Raji (cell line): ENCODE results near the gene NAALADL2.

Source experiments
- POLR2A ChIP-seq: IDR thresholded peaks from 2 replicates; pipeline ENCODE4 v1.6.1; 2011; ENCODE audit warnings: low read depth, low read length, control low read depth; ENCODE audit not compliant: insufficient read depth

The NAALADL2 gene

DNA sequence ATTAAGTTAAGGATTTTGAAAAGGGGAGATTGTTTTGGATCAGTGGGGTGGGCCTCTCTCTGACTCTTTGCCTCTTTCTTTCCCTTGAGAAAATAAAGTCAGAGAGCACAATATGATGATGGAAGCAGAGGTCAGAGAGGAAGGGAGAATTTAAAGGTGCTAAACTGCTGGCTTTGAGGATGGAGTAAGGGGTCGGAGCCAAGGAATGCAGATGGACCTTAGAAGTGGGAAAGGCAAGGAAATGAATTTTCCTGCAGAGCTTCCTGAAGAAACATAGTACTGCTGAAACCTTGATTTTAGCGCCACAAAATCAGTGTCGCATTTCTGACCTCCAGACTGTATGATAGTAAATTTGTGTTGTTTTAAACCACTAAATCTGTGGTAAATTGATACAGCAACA, 317.4 kb downstream of the NAALADL2 start:
- no peak for TF ChIP-seq POLR2A

DNA sequence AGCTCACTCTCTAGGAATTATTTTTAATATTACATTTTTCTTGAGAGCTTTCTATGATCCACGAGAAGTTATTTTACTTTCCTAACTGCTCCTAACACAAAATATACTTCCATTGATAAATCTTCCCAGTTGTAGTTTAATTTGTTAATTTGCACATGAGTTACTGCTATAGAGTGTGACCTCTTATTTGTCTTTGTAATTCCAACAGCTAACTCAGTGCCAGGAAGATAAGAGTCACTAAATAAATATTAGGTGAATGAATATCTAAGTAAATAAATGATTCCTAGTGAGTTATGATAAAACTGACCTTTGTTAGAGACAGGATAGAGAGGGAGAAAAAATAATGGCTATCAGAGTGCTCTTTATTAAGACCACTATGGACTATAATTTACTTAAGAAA, 319.9 kb downstream of the NAALADL2 start:
- TF ChIP-seq POLR2A = no peak

GRCh38 chr3:175184392-175184791, 325.3 kb downstream of the NAALADL2 start:
- no peak for TF ChIP-seq POLR2A

DNA sequence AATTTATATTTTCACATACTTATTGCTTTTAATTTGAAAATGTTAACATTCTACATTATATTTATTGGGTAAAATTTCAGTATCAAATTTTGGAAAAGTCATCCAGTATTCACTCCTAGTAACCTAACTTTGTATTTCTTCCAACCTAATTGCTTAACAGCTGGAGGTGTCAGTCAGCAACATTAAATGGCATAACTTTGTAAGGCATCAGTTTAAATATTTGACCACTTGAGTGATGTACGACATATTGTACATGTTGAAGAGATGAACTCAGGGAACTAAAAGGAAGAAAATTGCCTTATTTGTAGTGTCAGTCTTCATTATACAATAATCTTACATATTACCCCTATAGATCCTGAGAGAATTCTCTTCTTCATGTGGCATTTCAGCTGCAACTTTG, 326.8 kb downstream of the NAALADL2 start:
- no peak for TF ChIP-seq POLR2A

GRCh38 chr3:175186511-175186910, 327.4 kb downstream of the NAALADL2 start:
- TF ChIP-seq POLR2A = no peak

DNA sequence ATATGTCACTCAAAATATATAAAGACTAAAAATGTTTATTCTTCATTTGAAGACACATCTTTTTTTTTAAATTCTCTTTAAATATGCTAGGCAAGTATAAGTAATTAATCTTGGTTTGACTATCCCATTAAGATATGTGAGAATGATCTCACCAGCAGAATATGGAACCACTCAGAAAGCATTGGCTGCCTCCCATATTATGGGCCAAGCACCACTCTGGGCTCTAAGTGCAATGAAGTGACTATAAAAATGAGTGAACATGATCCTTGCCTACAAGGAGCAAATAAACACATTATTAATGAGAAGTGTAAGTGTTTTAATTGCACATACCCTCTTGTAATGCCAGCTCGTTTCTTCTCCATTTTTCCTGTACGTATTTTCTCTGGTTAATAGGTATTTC, 328.5 kb downstream of the NAALADL2 start:
- no peak for TF ChIP-seq POLR2A

DNA sequence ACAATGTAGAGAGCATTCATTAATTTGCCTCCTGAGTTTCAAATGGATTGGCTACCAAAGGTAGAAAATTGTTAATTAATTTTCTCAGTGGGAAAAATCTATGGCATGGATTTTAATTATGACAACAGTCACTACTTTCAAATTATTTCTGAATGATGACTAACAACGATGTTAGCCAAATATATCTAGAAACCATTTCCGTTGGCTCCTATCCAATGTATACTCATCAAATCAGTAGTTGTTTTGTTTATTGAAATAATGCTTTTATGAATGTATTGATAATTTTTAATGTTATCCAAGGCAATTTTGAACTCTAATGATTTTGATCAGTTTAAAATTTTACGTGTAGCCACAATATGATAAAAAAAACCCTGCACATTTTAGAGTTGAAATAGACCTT, 333.4 kb downstream of the NAALADL2 start:
- no peak for TF ChIP-seq POLR2A

DNA sequence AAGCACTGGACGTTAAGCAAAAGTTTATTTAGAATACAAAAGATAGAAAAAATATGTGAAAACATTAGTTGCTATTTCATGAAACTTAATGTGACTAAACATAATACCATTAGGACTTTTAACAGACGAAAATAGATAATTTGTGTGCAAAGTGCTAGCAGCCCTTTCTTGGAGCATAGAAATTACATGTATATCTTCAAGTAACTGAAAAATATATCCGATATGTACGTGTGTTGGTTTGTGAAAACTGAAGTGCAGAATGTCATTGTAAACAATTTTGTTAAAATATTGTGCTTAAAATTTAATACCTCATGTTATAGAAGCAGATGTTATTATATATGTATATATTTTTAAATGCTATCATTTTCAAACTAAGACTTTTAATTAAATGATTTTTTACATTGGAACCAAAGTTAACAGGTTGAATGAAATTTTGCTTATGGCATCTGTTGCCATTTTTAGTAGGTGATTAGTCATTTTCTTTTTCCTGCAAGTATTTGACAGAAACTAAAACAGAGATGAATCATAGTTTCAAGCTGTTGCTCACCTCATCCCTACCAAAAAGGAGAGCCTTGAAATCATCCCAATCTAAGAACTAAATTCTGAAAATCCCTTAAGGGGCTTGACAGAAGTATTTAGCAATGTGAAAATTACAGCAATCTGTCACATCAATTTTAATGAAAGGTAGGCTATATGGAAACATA, 334.8 kb downstream of the NAALADL2 start:
- TF ChIP-seq POLR2A = no peak

- no peak for TF ChIP-seq POLR2A
These were observed 340.1 kb downstream of the NAALADL2 start for GRCh38 chr3:175198991-175199783.

- TF ChIP-seq POLR2A = no peak
These were observed 340.8 kb downstream of the NAALADL2 start for GRCh38 chr3:175199961-175200360.

- TF ChIP-seq POLR2A = no peak
These were observed 341.4 kb downstream of the NAALADL2 start for GRCh38 chr3:175200391-175201095.

DNA sequence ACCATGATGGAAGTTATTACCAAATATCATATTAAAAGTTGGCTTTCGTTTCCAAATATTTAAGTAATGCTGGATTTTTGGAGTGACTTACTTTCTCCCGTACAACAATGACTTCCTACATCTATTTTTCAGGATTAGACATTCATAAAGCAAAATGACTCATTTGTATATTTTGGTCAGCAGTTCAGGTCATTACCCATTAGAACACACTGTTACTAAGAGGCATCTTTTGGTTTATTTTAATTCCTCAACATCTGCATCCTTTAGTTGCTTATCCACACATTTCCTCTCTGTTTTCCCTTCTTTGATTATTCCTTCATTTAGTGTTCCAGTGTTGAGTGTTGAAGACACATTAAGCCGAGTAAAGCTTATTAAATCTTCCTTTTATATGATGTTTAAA, 348.2 kb downstream of the NAALADL2 start:
- no peak for TF ChIP-seq POLR2A

DNA sequence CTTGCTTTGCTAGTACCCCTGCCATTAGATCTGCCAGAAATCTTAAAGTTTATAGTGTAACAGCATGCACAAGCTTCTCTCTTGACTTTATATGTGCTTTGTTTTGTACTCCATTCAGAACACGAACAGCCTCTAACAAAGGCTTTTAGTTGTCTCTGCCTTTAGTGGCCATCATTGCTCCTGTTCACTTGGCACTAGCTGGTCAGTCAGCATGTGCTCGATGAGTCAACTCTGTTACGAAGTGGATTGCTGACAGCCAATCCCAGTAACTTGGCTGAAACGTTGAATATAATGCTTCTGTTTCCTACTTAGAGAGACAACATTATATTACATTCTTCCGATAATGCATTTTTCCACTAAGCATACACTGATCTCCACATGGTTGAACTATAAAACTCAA, 349.2 kb downstream of the NAALADL2 start:
- TF ChIP-seq POLR2A = no peak

DNA sequence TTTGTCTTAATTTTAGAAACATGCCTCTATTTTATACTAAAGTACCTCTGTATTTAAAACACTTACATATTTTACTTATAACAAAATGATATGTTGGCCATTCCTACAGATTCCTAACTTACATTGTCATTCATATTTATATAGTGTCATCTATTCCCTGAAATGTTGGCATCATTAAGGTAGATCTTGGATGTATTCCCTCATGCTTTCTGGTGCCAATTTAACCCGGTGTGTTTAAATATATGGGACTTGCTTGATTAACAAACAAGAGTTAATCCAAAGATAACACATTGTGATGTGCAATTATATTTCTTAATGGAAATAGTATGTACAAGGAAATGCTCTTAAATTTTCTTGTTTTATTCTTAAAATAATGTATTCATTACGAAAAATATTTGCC, 352.3 kb downstream of the NAALADL2 start:
- TF ChIP-seq POLR2A = no peak

- TF ChIP-seq POLR2A = no peak
These were observed 353.8 kb downstream of the NAALADL2 start for GRCh38 chr3:175212896-175213295.

GRCh38 chr3:175214216-175214615, 355.1 kb downstream of the NAALADL2 start:
- no peak for TF ChIP-seq POLR2A
